ENCODE measurements around the gene FGF11.

DNA sequence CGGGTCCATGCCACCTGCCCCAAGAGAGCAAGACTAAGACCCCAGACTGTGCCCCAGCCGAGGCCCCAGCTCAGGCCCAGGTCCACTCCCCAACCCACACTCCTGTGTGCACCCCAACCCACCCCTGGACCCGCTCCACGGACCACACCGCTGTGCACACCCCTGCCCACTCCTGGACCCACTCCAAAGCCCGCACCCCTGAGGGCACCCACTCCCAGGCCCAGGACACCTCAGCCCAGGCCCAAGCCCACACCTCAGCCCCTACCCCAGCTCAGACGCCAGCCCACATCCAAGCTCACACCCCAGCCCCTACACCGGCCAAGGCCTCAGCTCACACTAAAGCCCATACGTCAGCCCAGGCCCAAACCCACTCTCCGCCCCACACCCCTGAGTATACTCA lies 9.6 kb upstream of the FGF11 start:
- TF ChIP-seq, protein P1, sequence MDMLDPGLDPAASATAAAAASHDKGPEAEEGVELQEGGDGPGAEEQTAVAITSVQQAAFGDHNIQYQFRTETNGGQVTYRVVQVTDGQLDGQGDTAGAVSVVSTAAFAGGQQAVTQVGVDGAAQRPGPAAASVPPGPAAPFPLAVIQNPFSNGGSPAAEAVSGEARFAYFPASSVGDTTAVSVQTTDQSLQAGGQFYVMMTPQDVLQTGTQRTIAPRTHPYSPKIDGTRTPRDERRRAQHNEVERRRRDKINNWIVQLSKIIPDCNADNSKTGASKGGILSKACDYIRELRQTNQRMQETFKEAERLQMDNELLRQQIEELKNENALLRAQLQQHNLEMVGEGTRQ (IDR thresholded peaks at IDR 0.05) = no peak
- TF ChIP-seq TFCP2L1 (CRISPR knock-in tag; IDR thresholded peaks at IDR 0.05) (no peak), JUNB (IDR thresholded peaks at IDR 0.05) (no peak), EHMT2 (IDR thresholded peaks at IDR 0.05; ENCODE audit: low read depth) (no peak), EP300 (IDR thresholded peaks at IDR 0.05) (no peak), RAD21 (conservative IDR thresholded peaks at IDR 0.05 in 1 of 2, IDR thresholded peaks at IDR 0.05 in 1 of 2) (no peak), NFE2L2 (conservative IDR thresholded peaks at IDR 0.05; ENCODE audit: low read length) (no peak)
- TF ChIP-seq, protein P2, sequence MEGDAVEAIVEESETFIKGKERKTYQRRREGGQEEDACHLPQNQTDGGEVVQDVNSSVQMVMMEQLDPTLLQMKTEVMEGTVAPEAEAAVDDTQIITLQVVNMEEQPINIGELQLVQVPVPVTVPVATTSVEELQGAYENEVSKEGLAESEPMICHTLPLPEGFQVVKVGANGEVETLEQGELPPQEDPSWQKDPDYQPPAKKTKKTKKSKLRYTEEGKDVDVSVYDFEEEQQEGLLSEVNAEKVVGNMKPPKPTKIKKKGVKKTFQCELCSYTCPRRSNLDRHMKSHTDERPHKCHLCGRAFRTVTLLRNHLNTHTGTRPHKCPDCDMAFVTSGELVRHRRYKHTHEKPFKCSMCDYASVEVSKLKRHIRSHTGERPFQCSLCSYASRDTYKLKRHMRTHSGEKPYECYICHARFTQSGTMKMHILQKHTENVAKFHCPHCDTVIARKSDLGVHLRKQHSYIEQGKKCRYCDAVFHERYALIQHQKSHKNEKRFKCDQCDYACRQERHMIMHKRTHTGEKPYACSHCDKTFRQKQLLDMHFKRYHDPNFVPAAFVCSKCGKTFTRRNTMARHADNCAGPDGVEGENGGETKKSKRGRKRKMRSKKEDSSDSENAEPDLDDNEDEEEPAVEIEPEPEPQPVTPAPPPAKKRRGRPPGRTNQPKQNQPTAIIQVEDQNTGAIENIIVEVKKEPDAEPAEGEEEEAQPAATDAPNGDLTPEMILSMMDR (IDR thresholded peaks at IDR 0.05) = no peak
- TF ChIP-seq, protein P3, sequence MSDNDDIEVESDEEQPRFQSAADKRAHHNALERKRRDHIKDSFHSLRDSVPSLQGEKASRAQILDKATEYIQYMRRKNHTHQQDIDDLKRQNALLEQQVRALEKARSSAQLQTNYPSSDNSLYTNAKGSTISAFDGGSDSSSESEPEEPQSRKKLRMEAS (IDR thresholded peaks at IDR 0.05) = no peak
- TF ChIP-seq, protein P4, sequence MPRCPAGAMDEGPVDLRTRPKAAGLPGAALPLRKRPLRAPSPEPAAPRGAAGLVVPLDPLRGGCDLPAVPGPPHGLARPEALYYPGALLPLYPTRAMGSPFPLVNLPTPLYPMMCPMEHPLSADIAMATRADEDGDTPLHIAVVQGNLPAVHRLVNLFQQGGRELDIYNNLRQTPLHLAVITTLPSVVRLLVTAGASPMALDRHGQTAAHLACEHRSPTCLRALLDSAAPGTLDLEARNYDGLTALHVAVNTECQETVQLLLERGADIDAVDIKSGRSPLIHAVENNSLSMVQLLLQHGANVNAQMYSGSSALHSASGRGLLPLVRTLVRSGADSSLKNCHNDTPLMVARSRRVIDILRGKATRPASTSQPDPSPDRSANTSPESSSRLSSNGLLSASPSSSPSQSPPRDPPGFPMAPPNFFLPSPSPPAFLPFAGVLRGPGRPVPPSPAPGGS (IDR thresholded peaks at IDR 0.05) = no peak
- TF ChIP-seq, protein P5, sequence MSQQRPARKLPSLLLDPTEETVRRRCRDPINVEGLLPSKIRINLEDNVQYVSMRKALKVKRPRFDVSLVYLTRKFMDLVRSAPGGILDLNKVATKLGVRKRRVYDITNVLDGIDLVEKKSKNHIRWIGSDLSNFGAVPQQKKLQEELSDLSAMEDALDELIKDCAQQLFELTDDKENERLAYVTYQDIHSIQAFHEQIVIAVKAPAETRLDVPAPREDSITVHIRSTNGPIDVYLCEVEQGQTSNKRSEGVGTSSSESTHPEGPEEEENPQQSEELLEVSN (IDR thresholded peaks at IDR 0.05; ENCODE audit: borderline replicate concordance, low read depth) = no peak
